Measurements from ENCODE around the gene PRDM5. TPM values are rescaled to one million over a fixed set of nuclear protein-coding genes. Genes with fewer than 3 reads are reported as not detected.

The PRDM5 gene
- total RNA-seq, 1 experiment from 2014 or later, result 7.1 TPM

DNA sequence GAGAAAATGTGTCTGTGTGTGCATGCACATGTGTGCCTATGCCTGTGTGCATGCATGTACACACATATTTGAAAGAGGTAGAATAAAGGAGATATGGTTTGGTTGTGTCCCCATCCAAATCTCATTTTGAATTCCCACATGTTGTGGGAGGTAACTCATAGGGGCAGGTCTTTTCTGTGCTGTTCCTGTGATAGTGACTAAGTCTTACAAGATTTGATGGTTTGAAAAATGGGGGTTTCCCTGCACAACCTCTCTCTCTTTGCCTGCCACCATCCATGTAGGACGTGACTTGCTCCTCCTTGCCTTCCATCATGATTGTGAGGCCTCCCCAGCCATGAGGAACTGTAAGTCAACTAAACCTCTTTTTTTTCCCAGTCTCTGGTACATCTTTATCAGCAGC is 87.2 kb downstream of the PRDM5 start:
- H3K4me3 ChIP-seq (ENCODE audit: low read depth, low read length, poor library complexity, severe bottlenecking), result no peak overlapping the region
- POLR2A ChIA-PET (ENCODE audit: low non-redundant PET), result no interaction called here
- TF ChIP-seq, protein P1, sequence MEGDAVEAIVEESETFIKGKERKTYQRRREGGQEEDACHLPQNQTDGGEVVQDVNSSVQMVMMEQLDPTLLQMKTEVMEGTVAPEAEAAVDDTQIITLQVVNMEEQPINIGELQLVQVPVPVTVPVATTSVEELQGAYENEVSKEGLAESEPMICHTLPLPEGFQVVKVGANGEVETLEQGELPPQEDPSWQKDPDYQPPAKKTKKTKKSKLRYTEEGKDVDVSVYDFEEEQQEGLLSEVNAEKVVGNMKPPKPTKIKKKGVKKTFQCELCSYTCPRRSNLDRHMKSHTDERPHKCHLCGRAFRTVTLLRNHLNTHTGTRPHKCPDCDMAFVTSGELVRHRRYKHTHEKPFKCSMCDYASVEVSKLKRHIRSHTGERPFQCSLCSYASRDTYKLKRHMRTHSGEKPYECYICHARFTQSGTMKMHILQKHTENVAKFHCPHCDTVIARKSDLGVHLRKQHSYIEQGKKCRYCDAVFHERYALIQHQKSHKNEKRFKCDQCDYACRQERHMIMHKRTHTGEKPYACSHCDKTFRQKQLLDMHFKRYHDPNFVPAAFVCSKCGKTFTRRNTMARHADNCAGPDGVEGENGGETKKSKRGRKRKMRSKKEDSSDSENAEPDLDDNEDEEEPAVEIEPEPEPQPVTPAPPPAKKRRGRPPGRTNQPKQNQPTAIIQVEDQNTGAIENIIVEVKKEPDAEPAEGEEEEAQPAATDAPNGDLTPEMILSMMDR (conservative IDR thresholded peaks at IDR 0.05; ENCODE audit: low read depth, low read length), result no peak
- no peak for TF ChIP-seq EZH2 (IDR thresholded peaks at IDR 0.05; ENCODE audit: borderline replicate concordance, low read depth, low read length, poor library complexity, severe bottlenecking)
- no TSS peak for BruUV-seq (replicated peaks)
- intact Hi-C loops (cut with micrococcal nuclease; ENCODE audit: unreplicated experiment), result no loop called here
- no peaks in the 10 kb centered on the region for H3K9me3 ChIP-seq (ENCODE audit: low read depth, low read length, poor library complexity, severe bottlenecking)
- H3K27me3 ChIP-seq (replicated peaks; ENCODE audit: insufficient read depth, low read depth, low read length, poor library complexity), result no peaks in the 10 kb centered on the region
- CTCF ChIA-PET, result no interaction called here
- no peaks in the 10 kb centered on the region for H3K4me1 ChIP-seq (ENCODE audit: insufficient read depth, low read length, poor library complexity, severe bottlenecking)
- DNase-seq (ENCODE audit: low spot score), result no peak
- H3K27ac ChIP-seq (ENCODE audit: low read depth, low read length, poor library complexity, severe bottlenecking), result no peak overlapping the region
- no peaks in the 10 kb centered on the region for H3K36me3 ChIP-seq (ENCODE audit: insufficient read depth, low read length, poor library complexity, severe bottlenecking)

DNA sequence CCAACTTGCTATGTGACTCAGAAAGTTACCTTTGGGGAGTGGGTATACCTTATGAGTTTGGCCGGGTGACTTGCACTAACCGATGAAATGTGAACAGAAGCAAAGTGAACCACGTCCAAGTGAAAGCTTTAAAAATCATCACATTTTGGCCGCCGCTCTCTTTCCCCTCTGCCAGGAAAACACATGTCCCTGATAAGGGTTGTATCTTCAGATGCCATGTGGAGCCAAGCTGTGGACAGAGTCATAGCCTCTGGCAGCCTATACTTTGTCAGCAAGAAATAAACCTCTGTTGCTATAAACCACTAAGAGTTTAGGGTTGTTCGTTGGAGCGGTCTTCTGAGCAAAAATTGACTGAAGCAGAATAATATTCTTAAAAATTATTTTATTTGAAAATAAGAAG is 92.3 kb downstream of the PRDM5 start:
- no peaks in the 10 kb centered on the region for H3K4me1 ChIP-seq (ENCODE audit: insufficient read depth, low read length, poor library complexity, severe bottlenecking)
- POLR2A ChIA-PET (ENCODE audit: low non-redundant PET), result no interaction called here
- TF ChIP-seq, protein P1 (conservative IDR thresholded peaks at IDR 0.05; ENCODE audit: low read depth, low read length), result no peak
- no peak for TF ChIP-seq EZH2 (IDR thresholded peaks at IDR 0.05; ENCODE audit: borderline replicate concordance, low read depth, low read length, poor library complexity, severe bottlenecking)
- CTCF ChIA-PET, result no interaction called here
- intact Hi-C loops (cut with micrococcal nuclease; ENCODE audit: unreplicated experiment), result no loop called here
- H3K4me3 ChIP-seq (ENCODE audit: low read depth, low read length, poor library complexity, severe bottlenecking), result no peak overlapping the region
- H3K27me3 ChIP-seq (replicated peaks; ENCODE audit: insufficient read depth, low read depth, low read length, poor library complexity), result no peaks in the 10 kb centered on the region
- no peak overlapping the region for H3K27ac ChIP-seq (ENCODE audit: low read depth, low read length, poor library complexity, severe bottlenecking)
- no peaks in the 10 kb centered on the region for H3K9me3 ChIP-seq (ENCODE audit: low read depth, low read length, poor library complexity, severe bottlenecking)
- no peaks in the 10 kb centered on the region for H3K36me3 ChIP-seq (ENCODE audit: insufficient read depth, low read length, poor library complexity, severe bottlenecking)
- BruUV-seq (replicated peaks), result no TSS peak
- DNase-seq (ENCODE audit: low spot score), result no peak

DNA sequence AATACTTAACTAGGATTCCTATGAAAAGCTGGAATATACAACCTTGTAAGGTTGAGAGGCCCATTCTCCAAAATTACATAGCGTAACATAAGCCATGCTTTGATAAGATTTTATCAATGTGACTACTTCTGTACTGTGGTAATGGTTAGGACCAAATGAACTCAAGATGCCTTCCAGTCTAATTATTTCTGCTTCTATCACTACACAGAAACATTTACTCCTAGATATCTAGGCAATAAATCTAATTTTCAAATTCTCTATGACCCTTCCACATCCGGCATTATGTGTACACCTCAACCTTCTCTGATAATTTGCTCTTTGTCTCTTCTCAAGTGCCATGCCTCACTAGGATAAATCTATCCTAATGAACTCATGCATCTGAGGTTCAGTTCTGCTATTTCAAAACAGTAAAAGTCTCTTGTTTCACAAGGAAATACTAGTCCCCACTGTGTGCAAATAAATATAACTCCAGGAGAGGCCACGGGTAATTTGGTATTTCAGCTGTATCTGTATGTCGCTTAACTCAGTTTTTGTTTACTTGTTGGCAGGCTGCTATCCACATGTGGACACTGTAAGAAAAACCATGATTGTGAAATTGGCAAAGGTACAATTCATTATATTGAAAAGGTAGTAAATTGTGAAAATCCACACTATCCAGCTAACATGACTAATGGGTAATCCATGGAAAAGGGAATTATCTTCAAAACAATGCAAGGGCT is 93.3 kb downstream of the PRDM5 start:
- CTCF ChIA-PET, result no interaction called here
- no peak for DNase-seq (ENCODE audit: low spot score)
- H3K9me3 ChIP-seq (ENCODE audit: low read depth, low read length, poor library complexity, severe bottlenecking), result no peaks in the 10 kb centered on the region

More for the DNA sequence above, 93.3 kb downstream of the PRDM5 start:
- Histone ChIP-seq H3K27me3 (replicated peaks; ENCODE audit: insufficient read depth, low read depth, low read length, poor library complexity) (no peaks in the 10 kb centered on the region), H3K36me3 (ENCODE audit: insufficient read depth, low read length, poor library complexity, severe bottlenecking) (no peaks in the 10 kb centered on the region), H3K4me1 (ENCODE audit: insufficient read depth, low read length, poor library complexity, severe bottlenecking) (no peaks in the 10 kb centered on the region), H3K4me3 (ENCODE audit: low read depth, low read length, poor library complexity, severe bottlenecking) (no peak overlapping the region), H3K27ac (ENCODE audit: low read depth, low read length, poor library complexity, severe bottlenecking) (no peak overlapping the region)
- TF ChIP-seq EZH2 (IDR thresholded peaks at IDR 0.05; ENCODE audit: borderline replicate concordance, low read depth, low read length, poor library complexity, severe bottlenecking), result no peak
- TF ChIP-seq, protein P1 (conservative IDR thresholded peaks at IDR 0.05; ENCODE audit: low read depth, low read length), result no peak
- intact Hi-C loops (cut with micrococcal nuclease; ENCODE audit: unreplicated experiment), result no loop called here
- POLR2A ChIA-PET (ENCODE audit: low non-redundant PET), result no interaction called here
- no TSS peak for BruUV-seq (replicated peaks)

Measured in A673 (cell line).